HUES64 (cell line): ENCODE results near the gene TMC8. TPM values are rescaled to one million over a fixed set of nuclear protein-coding genes. Genes with fewer than 3 reads are reported as not detected.
"Not testable (repeated sequence)": the region's sequence is repeated elsewhere in the genome, so short reads cannot be mapped to it uniquely, and the experiment has no call there.

Experiments used
- H3K27ac ChIP-seq: 2 replicates; pipeline ENCODE4 v1.7.0; 2013; ENCODE audit warnings: low read depth, low read length, inconsistent platforms
- H3K27me3 ChIP-seq: 2 replicates; pipeline ENCODE4 v1.6.1; 2013; ENCODE audit warnings: mild to moderate bottlenecking, low read length; ENCODE audit not compliant: insufficient read depth
- H3K36me3 ChIP-seq: 2 replicates; pipeline ENCODE4 v1.6.1; 2013; ENCODE audit warnings: mild to moderate bottlenecking, low read length; ENCODE audit not compliant: insufficient read depth
- H3K4me1 ChIP-seq: 2 replicates; pipeline ENCODE4 v1.6.1; 2013; ENCODE audit warnings: mild to moderate bottlenecking, low read length, moderate library complexity; ENCODE audit not compliant: insufficient read depth
- H3K4me3 ChIP-seq: 2 replicates; pipeline ENCODE4 v1.5.1; 2013; ENCODE audit warnings: mild to moderate bottlenecking, low read length, moderate library complexity
- H3K9ac ChIP-seq: 2 replicates; pipeline ENCODE4 v1.6.1; 2013; ENCODE audit warnings: mild to moderate bottlenecking, low read depth, low read length
- H3K9me3 ChIP-seq: 2 replicates; pipeline ENCODE4 v1.6.1; 2013; ENCODE audit warnings: low read depth, low read length; ENCODE audit not compliant: insufficient read depth
- WGBS: fragments of 150-250, 120-280 bp; methylation state at CpG from one replicate; pipeline ENCODE4 v1.1.7; 2013; ENCODE audit warnings: missing lambda C conversion rate; 5-methylcytosine and 5-hydroxymethylcytosine counted together
- polyA plus RNA-seq, 2 experiments: library from polyadenylated mRNA; stranded (reverse); fragments of 50-300 nt; gene quantifications; one replicate each; pipeline ENCODE4 v1.2.3, GENCODE V29; 2013

TMC8 gene
- 0.65 TPM for polyA plus RNA-seq (2013, experiment 1 of 2)
- 0.57 TPM for polyA plus RNA-seq (2013, experiment 2 of 2)

GRCh38 chr17:78130437-78131101 lies at the start of gene TMC8:
TSS of gene TMC8 (plus strand) at chr17:78130771. CDS start at chr17:78131589, 818 bp downstream.
- no peaks in the 10 kb centered on the region for H3K36me3 ChIP-seq
- H3K27me3 ChIP-seq, result peaks cover 38% of the 10 kb centered on the region
- no peak within 1 kb of the TSS for H3K27ac ChIP-seq
- peaks cover 13% of the 10 kb centered on the region for H3K4me1 ChIP-seq
- H3K9me3 ChIP-seq, result no peaks in the 10 kb centered on the region
- peak within 1 kb of the TSS; percentile 37 for H3K4me3 ChIP-seq
- WGBS, result 75% methylated on average over 10 of the region's 10 CpGs
- H3K9ac ChIP-seq, result no peak within 1 kb of the TSS

- Histone ChIP-seq H3K4me1 (no peaks in the 10 kb centered on the region), H3K27ac (no peak overlapping the region), H3K36me3 (peaks cover 85% of the 10 kb centered on the region), H3K4me3 (no peak overlapping the region), H3K27me3 (no peaks in the 10 kb centered on the region), H3K9ac (no peak overlapping the region), H3K9me3 (no peaks in the 10 kb centered on the region)
- WGBS, result 93% methylated on average over 3 of the region's 3 CpGs
Measured at GRCh38 chr17:78081551-78081950, 49.0 kb upstream of the TMC8 start.

- H3K4me3 ChIP-seq, H3K27me3 ChIP-seq, H3K9ac ChIP-seq, H3K4me1 ChIP-seq, H3K27ac ChIP-seq, H3K9me3 ChIP-seq: not testable (repeated sequence)
- WGBS, result 99% methylated on average over 5 of the region's 5 CpGs
- peaks cover 85% of the 10 kb centered on the region for H3K36me3 ChIP-seq
Measured at GRCh38 chr17:78082355-78082872, 48.2 kb upstream of the TMC8 start.

GRCh38 chr17:78082988-78083387 lies 47.6 kb upstream of the TMC8 start:
- Histone ChIP-seq H3K27me3 (no peaks in the 10 kb centered on the region), H3K9me3 (no peaks in the 10 kb centered on the region), H3K4me3 (no peak overlapping the region), H3K4me1 (no peaks in the 10 kb centered on the region), H3K27ac (no peak overlapping the region), H3K36me3 (peaks cover 85% of the 10 kb centered on the region), H3K9ac (no peak overlapping the region)
- 96% methylated on average over 7 of the region's 7 CpGs for WGBS

- no peak overlapping the region for H3K27ac ChIP-seq
- H3K9me3 ChIP-seq, result no peaks in the 10 kb centered on the region
- no peak overlapping the region for H3K9ac ChIP-seq
- H3K4me1 ChIP-seq, result no peaks in the 10 kb centered on the region
- no peak overlapping the region for H3K4me3 ChIP-seq
- H3K27me3 ChIP-seq, result no peaks in the 10 kb centered on the region
- H3K36me3 ChIP-seq, result peaks cover 87% of the 10 kb centered on the region
- 96% methylated on average over 13 of the region's 13 CpGs for WGBS
Measured at GRCh38 chr17:78086740-78087139, 43.8 kb upstream of the TMC8 start.

- Histone ChIP-seq H3K9ac (no peak overlapping the region), H3K27me3 (no peaks in the 10 kb centered on the region), H3K4me1 (no peaks in the 10 kb centered on the region), H3K36me3 (peaks cover 88% of the 10 kb centered on the region), H3K4me3 (no peak overlapping the region), H3K27ac (no peak overlapping the region), H3K9me3 (no peaks in the 10 kb centered on the region)
- WGBS, result 100% methylated on average over 1 of the region's 1 CpG
Measured at GRCh38 chr17:78088529-78088928, 42.0 kb upstream of the TMC8 start.

- 90% methylated on average over 7 of the region's 7 CpGs for WGBS
- H3K36me3 ChIP-seq, result peaks cover 93% of the 10 kb centered on the region
- no peaks in the 10 kb centered on the region for H3K9me3 ChIP-seq
Measured at GRCh38 chr17:78089576-78090281, 40.8 kb upstream of the TMC8 start.

GRCh38 chr17:78092794-78093324 lies 37.7 kb upstream of the TMC8 start:
- Histone ChIP-seq H3K4me3 (no peak overlapping the region), H3K27ac (no peak overlapping the region), H3K27me3 (no peaks in the 10 kb centered on the region), H3K36me3 (peaks cover 98% of the 10 kb centered on the region), H3K4me1 (no peaks in the 10 kb centered on the region), H3K9ac (no peak overlapping the region), H3K9me3 (no peaks in the 10 kb centered on the region)
- 94% methylated on average over 6 of the region's 6 CpGs for WGBS

More at GRCh38 chr17:78089576-78090281, 40.8 kb upstream of the TMC8 start:
- Histone ChIP-seq H3K9ac (no peak overlapping the region), H3K4me3 (no peak overlapping the region), H3K4me1 (no peaks in the 10 kb centered on the region), H3K27me3 (no peaks in the 10 kb centered on the region), H3K27ac (no peak overlapping the region)

GRCh38 chr17:78095035-78095434 lies 35.5 kb upstream of the TMC8 start:
- no peaks in the 10 kb centered on the region for H3K4me1 ChIP-seq
- H3K9me3 ChIP-seq, result peaks cover 6% of the 10 kb centered on the region; the same call in 1 of the 2 replicates
- H3K9ac ChIP-seq, result no peak overlapping the region
- no peak overlapping the region for H3K27ac ChIP-seq
- WGBS, result 94% methylated on average over 6 of the region's 6 CpGs
- H3K27me3 ChIP-seq, result no peaks in the 10 kb centered on the region
- no peak overlapping the region for H3K4me3 ChIP-seq
- H3K36me3 ChIP-seq, result peaks cover 99% of the 10 kb centered on the region

GRCh38 chr17:78096093-78096492 lies 34.5 kb upstream of the TMC8 start:
- Histone ChIP-seq H3K9me3 (peaks cover 10% of the 10 kb centered on the region; the same call in 1 of the 2 replicates), H3K4me3 (no peak overlapping the region), H3K36me3 (peaks cover 96% of the 10 kb centered on the region), H3K27me3 (no peaks in the 10 kb centered on the region), H3K4me1 (no peaks in the 10 kb centered on the region), H3K9ac (no peak overlapping the region), H3K27ac (no peak overlapping the region)
- WGBS, result 96% methylated on average over 8 of the region's 9 CpGs

- Histone ChIP-seq H3K4me1 (no peaks in the 10 kb centered on the region), H3K9me3 (peaks cover 13% of the 10 kb centered on the region; the same call in 1 of the 2 replicates), H3K4me3 (no peak overlapping the region), H3K36me3 (peaks cover 92% of the 10 kb centered on the region), H3K27me3 (no peaks in the 10 kb centered on the region), H3K9ac (no peak overlapping the region), H3K27ac (no peak overlapping the region)
- 97% methylated on average over 5 of the region's 5 CpGs for WGBS
Measured at GRCh38 chr17:78101112-78101511, 29.5 kb upstream of the TMC8 start.
